Vagina (tissue), 2 donors: ENCODE data around the gene ZCCHC8. TPM values are rescaled to one million over a fixed set of nuclear protein-coding genes. Genes with fewer than 3 reads are reported as not detected.
"Not testable (repeated sequence)": the region's sequence is repeated elsewhere in the genome, so short reads cannot be mapped to it uniquely, and the experiment has no call there.

Source experiments
- DNase-seq, 2 donors: peaks; one replicate each; pipeline ENCODE4 v3.0.0-alpha.2; 2017; ENCODE audit errors: extremely low spot score in 2 of 2
- H3K27ac ChIP-seq: fragments of 200-600 bp; sonication (generic); one replicate; pipeline ENCODE4 v1.5.1; 2019
- H3K27me3 ChIP-seq: fragments of 200-600 bp; sonication (generic); one replicate; pipeline ENCODE4 v1.5.1; 2019
- H3K36me3 ChIP-seq, 2 donors: fragments of 200-600 bp; sonication (generic); one replicate each; pipeline ENCODE4 v1.5.1; 2017 to 2019
- H3K4me1 ChIP-seq: fragments of 200-600 bp; sonication (generic); one replicate; pipeline ENCODE4 v1.5.1; 2019
- H3K4me3 ChIP-seq, 2 donors: fragments of 200-600 bp; sonication (generic); 1 replicate in 1 of 2; 2 replicates in 1 of 2; pipeline ENCODE4 v1.5.1; 2016 to 2019
- H3K9me3 ChIP-seq: fragments of 200-600 bp; sonication (generic); one replicate; pipeline ENCODE4 v1.5.1; 2019
- CTCF ChIP-seq, 3 experiments: fragments of 450-650 bp in 2 of 3; fragments of 200-600 bp in 1 of 3; sonication (generic) in 1 of 3; IDR thresholded peaks; one replicate each; pipeline ENCODE4 v1.5.1; 2017 to 2019; ENCODE audit warnings: antibody characterized with exemption in 3 of 3, mild to moderate bottlenecking in 2 of 3, moderate library complexity in 2 of 3
- POLR2A ChIP-seq, 2 donors: fragments of 450-650 bp; IDR thresholded peaks; one replicate each; pipeline ENCODE4 v1.6.1; 2017; ENCODE audit warnings: antibody characterized with exemption in 2 of 2, mild to moderate bottlenecking in 2 of 2, moderate library complexity in 2 of 2
- POLR2AphosphoS5 ChIP-seq, 2 donors: sonication (generic); formaldehyde crosslinking; IDR thresholded peaks; one replicate each; pipeline ENCODE4 v1.9.0; 2017; ENCODE audit warnings: antibody characterized with exemption in 2 of 2, mild to moderate bottlenecking in 2 of 2, low read depth in 1 of 2; ENCODE audit not compliant: insufficient read depth in 1 of 2
- intact Hi-C: fragments of 100-400 bp; cut with DNase I; formaldehyde crosslinking; loops from one replicate; pipeline ENCODE4 v1.15.1; 2023
- total RNA-seq: library from RNA; depleted of rRNA; stranded (reverse); fragments of >200 nt; gene quantifications from one replicate; pipeline ENCODE4 v1.2.3, GENCODE V29; 2016

The ZCCHC8 gene
- total RNA-seq, 1 donor from 2014 or later, result 28.2 TPM

- Histone ChIP-seq H3K27me3 (no peaks in the 10 kb centered on the region), H3K9me3 (no peaks in the 10 kb centered on the region), H3K36me3 (no peaks in the 10 kb centered on the region), H3K4me1 (no peaks in the 10 kb centered on the region), H3K27ac (no peak overlapping the region), H3K4me3 (no peak overlapping the region)
- intact Hi-C loops, result no loop called here
- no peak for DNase-seq
- TF ChIP-seq POLR2AphosphoS5 (IDR thresholded peaks at IDR 0.05; ENCODE audit: insufficient read depth in 1 of 2, low read depth in 1 of 2) (no peak), CTCF (IDR thresholded peaks at IDR 0.05) (no peak), POLR2A (IDR thresholded peaks at IDR 0.05) (no peak)
These were observed 46.4 kb downstream of the ZCCHC8 start for GRCh38 chr12:122454250-122454721.

GRCh38 chr12:122452701-122453285 is 47.9 kb downstream of the ZCCHC8 start:
- no peaks in the 10 kb centered on the region for H3K9me3 ChIP-seq
- no peaks in the 10 kb centered on the region for H3K27me3 ChIP-seq
- no peaks in the 10 kb centered on the region for H3K36me3 ChIP-seq
- no peak overlapping the region for H3K27ac ChIP-seq
- DNase-seq, result no peak
- TF ChIP-seq POLR2AphosphoS5 (IDR thresholded peaks at IDR 0.05; ENCODE audit: insufficient read depth in 1 of 2, low read depth in 1 of 2), result no peak
- TF ChIP-seq POLR2A (IDR thresholded peaks at IDR 0.05), result no peak
- no peak for TF ChIP-seq CTCF (IDR thresholded peaks at IDR 0.05)
- no peak overlapping the region for H3K4me3 ChIP-seq
- H3K4me1 ChIP-seq, result no peaks in the 10 kb centered on the region
- intact Hi-C loops, result no loop called here

GRCh38 chr12:122449317-122449716 is 51.4 kb downstream of the ZCCHC8 start:
- Histone ChIP-seq H3K4me1 (no peaks in the 10 kb centered on the region), H3K27me3 (no peaks in the 10 kb centered on the region), H3K4me3 (no peak overlapping the region), H3K9me3 (no peaks in the 10 kb centered on the region), H3K27ac (no peak overlapping the region), H3K36me3 (no peaks in the 10 kb centered on the region)
- DNase-seq, result no peak
- TF ChIP-seq POLR2A (IDR thresholded peaks at IDR 0.05) (no peak), POLR2AphosphoS5 (IDR thresholded peaks at IDR 0.05; ENCODE audit: insufficient read depth in 1 of 2, low read depth in 1 of 2) (peak in 1 of 2 donors; percentile 66), CTCF (IDR thresholded peaks at IDR 0.05) (no peak)
- intact Hi-C loops, result no loop called here

GRCh38 chr12:122447825-122448224 is 52.9 kb downstream of the ZCCHC8 start:
- H3K9me3 ChIP-seq, H3K27me3 ChIP-seq, DNase-seq, H3K4me3 ChIP-seq, H3K36me3 ChIP-seq, H3K27ac ChIP-seq, intact Hi-C loops, H3K4me1 ChIP-seq: not testable (repeated sequence)

- H3K27me3 ChIP-seq, intact Hi-C loops, H3K36me3 ChIP-seq, H3K9me3 ChIP-seq, H3K27ac ChIP-seq, H3K4me3 ChIP-seq, DNase-seq, H3K4me1 ChIP-seq: not testable (repeated sequence)
These were observed 54.3 kb downstream of the ZCCHC8 start for GRCh38 chr12:122446390-122446789.

GRCh38 chr12:122444071-122444470 is 56.7 kb downstream of the ZCCHC8 start:
- H3K27me3 ChIP-seq, intact Hi-C loops, DNase-seq, H3K9me3 ChIP-seq, H3K4me3 ChIP-seq, H3K4me1 ChIP-seq, H3K27ac ChIP-seq, H3K36me3 ChIP-seq: not testable (repeated sequence)

GRCh38 chr12:122438822-122439221 is 61.9 kb downstream of the ZCCHC8 start:
- H3K4me1 ChIP-seq, result peaks cover 13% of the 10 kb centered on the region
- H3K4me3 ChIP-seq, DNase-seq, intact Hi-C loops, H3K27me3 ChIP-seq, H3K9me3 ChIP-seq, H3K36me3 ChIP-seq, H3K27ac ChIP-seq: not testable (repeated sequence)
